Hematopoietic multipotent progenitor cell treated with erythropoietin and hydrocortisone succinate and interleukin-3 and kit ligand, for 4 days (in vitro differentiated cells): Measurements from ENCODE around the gene SH3RF1.

ENCODE experiments used
- DNase-seq: peaks from one replicate; pipeline ENCODE4 v3.0.0-alpha.2; 2015

Gene SH3RF1

DNA sequence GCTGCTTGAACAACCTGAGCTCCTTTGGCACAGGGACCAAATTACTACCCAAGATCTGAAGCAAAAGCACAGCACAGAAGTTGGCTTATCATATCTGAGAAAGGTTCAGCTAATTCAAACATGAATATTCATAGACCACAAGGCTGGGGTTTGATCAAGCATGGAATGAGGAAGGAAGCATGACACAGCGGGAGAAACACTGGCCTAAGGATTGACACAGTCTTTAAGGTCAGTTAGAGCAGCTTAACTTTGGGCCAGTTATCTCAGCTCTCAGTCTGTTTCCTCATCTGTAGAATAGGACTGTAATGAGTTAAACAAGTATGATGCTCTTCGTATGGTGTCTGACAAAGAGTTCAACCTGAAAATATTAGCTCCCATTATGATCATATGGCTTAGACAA is 172.2 kb downstream of the SH3RF1 start:
- peak; percentile 95 for DNase-seq

DNA sequence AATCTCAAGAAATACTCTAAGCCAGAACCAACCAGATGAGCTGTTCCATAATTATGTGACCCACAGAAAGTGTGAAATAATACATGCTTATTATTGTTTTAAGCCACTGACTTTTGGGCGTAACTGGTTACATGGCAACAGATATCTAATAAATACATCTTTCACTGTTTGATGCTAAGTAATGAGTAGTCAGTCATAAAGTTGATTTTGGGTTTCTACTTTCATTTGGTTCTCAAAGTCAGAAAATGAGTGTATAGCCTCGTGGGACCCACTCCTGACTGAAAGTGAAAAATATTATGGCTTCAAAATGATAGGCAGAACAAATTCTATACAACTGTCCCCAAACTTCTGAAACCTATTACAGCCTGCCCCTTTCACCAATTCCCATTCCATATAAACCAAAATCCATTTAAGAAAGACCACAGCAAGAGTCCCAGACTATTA is 172.7 kb downstream of the SH3RF1 start:
- no peak for DNase-seq

GRCh38 chr4:169096221-169096620 is 174.5 kb downstream of the SH3RF1 start:
- DNase-seq = no peak

- DNase-seq = no peak
Observed at GRCh38 chr4:169094656-169095231, 176.0 kb downstream of the SH3RF1 start.

GRCh38 chr4:169092889-169093522 is 177.8 kb downstream of the SH3RF1 start:
- no peak for DNase-seq

GRCh38 chr4:169090484-169091215 is 180.1 kb downstream of the SH3RF1 start:
- DNase-seq = no peak

DNA sequence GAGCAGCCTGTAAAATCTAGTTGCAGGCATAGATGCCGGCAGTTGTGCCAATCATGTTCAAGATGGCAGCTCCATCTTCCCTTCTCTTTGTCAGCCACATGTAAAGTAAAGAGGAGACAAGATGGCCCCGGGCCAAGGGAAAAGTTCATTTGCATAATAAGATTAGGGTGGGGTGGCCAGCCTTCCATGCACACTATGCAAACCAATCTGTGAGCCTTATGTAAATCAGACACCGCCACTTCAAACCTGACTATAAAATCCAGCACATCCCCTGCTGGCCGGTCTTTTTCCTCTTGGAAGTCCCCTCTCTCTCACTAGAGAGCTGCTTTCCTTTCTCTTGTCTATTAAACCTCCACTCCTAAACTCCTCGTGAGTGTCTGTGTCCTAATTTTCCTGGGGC is 181.8 kb downstream of the SH3RF1 start:
- no peak for DNase-seq

DNA sequence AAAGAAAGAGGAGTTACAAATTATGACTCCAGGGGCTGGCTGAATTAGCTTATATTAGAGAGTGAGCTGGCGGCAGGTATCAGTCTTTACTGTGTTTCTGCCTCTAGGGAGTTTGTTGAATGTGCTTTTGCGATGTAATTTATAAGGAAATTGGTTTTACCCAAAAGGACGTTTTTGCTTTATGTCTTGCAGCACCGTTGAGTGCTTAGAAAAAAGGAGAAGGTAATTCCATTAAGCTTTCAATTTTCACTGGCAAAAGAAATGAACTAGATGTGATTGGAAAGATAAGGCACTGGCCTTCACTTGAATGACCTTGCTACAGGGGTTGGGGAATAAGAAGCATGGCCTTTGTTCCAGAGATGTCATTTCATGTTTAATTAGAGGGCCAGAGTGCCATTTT is 185.8 kb downstream of the SH3RF1 start:
- no peak for DNase-seq

DNA sequence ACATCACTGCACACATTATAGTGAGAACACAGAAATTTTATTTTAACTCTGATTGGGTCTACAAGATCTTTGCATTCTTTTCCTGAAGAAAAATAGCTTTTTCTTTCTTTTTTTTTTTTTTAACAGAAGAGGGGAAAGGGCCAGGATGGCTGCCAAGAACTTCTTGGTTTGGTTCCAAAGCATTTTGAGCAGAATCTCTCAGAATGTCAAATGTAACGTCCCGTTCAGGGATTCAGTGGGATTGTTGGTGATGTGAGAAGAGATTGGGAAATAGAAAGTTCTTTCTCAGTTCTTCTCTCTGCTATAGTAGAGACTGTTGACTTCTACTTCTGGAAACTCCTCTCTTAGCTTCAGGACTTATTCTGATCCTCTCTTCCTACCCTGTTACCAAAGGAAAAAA is 189.8 kb downstream of the SH3RF1 start:
- no peak for DNase-seq

DNA sequence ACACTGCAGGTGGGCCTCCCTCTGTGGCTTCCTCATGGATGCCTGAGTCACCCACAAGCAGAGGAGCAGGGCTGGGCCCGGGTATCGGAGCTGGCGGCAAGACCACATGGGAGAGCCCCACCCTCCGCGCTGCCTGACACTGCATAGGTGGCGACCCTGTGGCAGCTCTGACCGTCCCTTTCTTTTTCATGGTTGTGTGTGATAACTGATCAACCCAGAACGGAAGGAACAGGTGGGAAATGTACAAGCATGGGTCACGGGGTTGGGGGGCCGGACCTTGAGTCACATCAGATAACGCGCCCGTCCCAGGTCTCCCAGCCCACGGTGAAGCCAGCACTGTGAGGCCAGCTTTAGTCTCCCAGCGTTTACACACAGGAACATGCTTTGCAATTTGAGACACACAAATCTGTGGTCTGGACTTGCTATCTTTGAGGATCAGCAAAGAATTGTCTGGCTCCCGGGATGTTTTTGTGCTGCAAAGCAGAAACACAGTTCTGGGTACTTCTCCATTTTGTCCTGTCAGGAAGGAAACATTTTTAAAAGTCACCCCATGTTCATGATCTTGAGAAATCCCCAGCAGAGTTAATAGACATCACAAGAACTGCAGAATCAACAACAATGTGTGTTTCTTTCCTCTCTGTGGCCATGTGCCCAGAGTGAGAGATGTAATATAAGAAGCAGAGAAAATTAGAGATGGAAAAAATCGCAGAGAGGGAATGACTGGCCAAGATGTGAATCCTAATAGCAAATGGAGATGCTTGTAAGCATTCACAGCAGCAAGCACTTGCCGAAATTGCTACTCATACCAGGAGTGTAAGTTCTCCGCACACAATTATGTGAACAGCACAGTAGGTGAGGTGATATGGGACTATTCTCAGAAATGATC is 190.6 kb downstream of the SH3RF1 start:
- DNase-seq = peak; percentile 77

GRCh38 chr4:169074117-169074516 is 196.6 kb downstream of the SH3RF1 start:
- no peak for DNase-seq

DNA sequence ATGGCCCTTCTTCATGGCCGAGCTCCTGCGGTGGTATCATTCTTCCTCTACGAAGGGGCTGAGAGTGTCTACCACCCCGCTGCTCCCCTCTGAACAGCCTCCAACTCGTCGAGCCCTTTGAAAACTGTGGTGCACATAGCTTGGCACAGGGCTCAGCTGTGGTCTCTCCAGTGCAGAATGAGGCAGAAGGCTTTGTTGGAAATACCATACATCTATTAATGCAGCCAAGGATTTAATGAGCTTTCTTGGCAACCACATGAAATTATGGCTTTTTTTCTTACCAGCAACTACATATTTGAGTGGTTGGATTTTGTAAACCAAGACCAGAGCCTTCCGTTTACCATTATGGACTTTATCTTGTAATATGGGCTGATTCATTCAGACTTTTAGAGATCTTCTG is 199.0 kb downstream of the SH3RF1 start:
- DNase-seq = no peak

DNA sequence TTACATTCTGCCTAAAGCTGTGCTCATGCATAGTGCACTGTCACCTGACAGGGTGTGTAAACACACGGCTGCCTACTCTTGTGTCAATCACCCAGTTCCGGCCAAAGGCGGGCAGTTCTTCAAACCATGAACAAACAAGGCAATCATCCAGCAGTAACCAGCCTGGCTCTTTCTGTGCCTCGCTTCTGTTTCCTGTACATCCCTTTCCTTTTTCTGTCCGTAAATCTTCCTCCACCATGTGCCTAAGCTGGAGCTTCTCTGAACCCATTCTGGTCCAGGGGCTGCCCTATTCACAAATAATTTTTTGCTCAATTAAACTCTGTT is 199.9 kb downstream of the SH3RF1 start:
- DNase-seq = no peak

- no peak for DNase-seq
Observed at GRCh38 chr4:169070071-169070894, 200.5 kb downstream of the SH3RF1 start.

DNA sequence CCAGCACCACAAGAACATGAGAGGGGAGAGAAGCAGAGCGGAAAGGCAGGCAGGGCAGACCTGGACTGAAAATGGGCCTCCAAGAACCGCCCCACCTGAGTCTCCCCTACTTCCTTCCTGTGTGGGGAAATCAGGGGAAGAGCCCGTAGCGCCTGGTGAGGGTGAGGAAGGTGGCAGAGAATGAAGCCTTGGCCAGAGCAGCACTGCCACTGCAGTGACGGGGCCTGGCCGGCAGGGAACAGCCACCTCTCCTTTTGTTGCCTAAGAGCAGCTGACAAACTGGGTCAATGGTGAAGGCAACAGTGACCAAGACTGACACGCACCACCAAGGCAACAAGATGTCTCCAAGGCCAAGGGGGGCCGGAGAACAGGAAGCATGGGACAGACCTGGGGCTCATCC is 202.3 kb downstream of the SH3RF1 start:
- peak; percentile 29 for DNase-seq

- DNase-seq = no peak
Observed at GRCh38 chr4:169066934-169067333, 203.8 kb downstream of the SH3RF1 start.

- DNase-seq = no peak
Observed at GRCh38 chr4:169064296-169064695, 206.5 kb downstream of the SH3RF1 start.

GRCh38 chr4:169063441-169063840 is 207.3 kb downstream of the SH3RF1 start:
- no peak for DNase-seq

DNA sequence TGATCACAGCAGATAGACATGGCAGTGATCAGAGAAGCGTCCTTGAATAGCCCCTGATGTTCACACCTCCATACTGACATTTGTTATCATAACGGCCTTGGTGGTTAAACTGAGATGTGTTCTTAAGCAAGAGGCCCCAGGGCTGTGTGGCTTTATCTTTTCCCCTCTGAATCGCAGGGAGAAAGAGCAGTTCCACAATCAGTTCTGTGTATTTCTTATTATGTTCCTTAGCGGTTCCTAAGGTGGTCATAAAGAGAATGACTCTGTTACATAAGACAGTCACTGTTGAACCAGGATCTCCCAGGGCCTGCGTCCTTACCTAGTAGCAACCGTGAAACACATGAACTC is 207.9 kb downstream of the SH3RF1 start:
- DNase-seq = peak; percentile 53

DNA sequence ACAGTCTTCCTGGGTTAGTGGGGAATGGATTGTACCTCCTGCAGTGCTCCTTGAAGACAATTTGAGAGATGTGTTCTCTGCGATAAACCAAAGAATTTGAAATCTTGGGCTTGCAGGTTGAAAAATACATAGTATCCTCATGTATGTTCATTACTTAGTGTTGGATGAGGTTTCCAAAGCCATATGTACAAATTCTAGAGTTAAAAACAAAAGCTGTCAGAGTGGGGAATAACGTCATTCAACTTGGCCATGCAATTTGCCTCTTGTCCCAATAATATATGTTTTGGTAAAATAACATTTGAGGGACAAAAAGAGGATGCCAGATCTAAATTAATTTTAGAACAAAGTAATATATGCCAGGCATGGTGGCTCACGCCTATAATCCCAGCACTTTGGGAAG is 209.4 kb downstream of the SH3RF1 start:
- DNase-seq = no peak

DNA sequence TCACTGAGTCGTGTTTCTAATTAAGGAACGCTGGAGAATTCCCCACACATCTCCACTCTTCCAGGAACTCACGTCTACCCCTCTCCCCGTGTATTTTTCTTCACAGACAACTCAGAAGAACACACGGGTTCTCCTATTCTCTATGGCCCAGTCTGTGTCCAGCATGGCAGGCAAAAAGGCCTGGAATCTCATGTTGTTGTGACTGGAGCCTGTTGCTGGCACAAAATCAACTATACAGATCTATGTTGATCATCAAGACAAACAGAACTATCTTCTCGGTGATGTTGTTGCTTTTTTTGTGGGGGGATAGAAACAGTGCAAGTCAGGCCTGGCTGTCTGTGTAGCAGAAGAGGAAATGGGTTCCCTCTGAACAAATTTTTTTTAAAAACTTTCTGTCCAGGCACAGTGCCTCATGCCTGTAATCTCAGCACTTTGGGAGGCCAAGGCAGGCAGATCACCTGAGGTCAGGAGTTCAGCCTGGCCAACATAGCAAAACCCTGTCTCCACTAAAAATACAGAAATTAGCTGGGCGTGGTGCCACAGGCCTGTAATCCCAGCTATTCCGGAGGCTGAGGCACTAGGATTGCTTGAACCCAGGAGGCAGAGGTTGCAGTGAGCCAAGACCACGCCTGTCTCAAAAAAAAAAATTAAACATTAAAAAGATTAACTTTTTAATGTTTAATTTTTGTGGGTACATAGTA is 210.2 kb downstream of the SH3RF1 start:
- DNase-seq = no peak
